K562 (cell line): ENCODE data around the gene SCARF2. TPM values are rescaled to one million over a fixed set of nuclear protein-coding genes. Genes with fewer than 3 reads are reported as not detected.
A peak's percentile ranks its signal among the peaks of the same experiment; 100 is the strongest.

Experiments used
- ATAC-seq: fragments of 200-7000 bp; cut with Tn5 transposase; 3 replicates; pipeline ENCODE4 v1.9.1; 2020; ENCODE audit warnings: moderate library complexity
- BruUV-seq: library from RNA; stranded (reverse); fragments of 400-500 nt; replicated peaks from 2 replicates; lab custom pipeline; 2021; lab: Mats Ljungman, UMichigan
- CTCF ChIA-PET: fragments of 300-600 bp; formaldehyde crosslinking; extraction: SDS; loops from one replicate; lab custom pipeline; 2021; ENCODE audit warnings: low intra/inter-chr PET ratio; lab: Yijun Ruan, JAX
- POLR2A ChIA-PET: fragments of 300-600, 350-650 bp; sonication (Branson Sonifier 250); formaldehyde crosslinking; extraction: SDS; loops from one replicate; lab custom pipeline; 2021; ENCODE audit warnings: antibody characterized with exemption, inconsistent platforms; lab: Yijun Ruan, JAX
- DNase-seq, 4 experiments: peaks; one replicate each; pipeline versions ENCODE4 v3.0.0 to v3.0.0-alpha.2; 2011 to 2018; ENCODE audit warnings: low spot score in 3 of 4, mixed read lengths in 3 of 4; ENCODE audit errors: extremely low read depth in 1 of 4
- FAIRE-seq: peaks from 2 replicates; lab custom pipeline; 2011; peaks lifted over from hg19 to GRCh38; lab: Jason Lieb, UNC
- H2AFZ ChIP-seq: 2 replicates; pipeline ENCODE4 v1.6.0; 2011; ENCODE audit warnings: low read depth, low read length, control low read depth, inconsistent platforms
- H3K27ac ChIP-seq: fragments of 200-600 bp; 3 replicates; pipeline ENCODE4 v1.8.0; 2011; ENCODE audit warnings: low read depth, mild to moderate bottlenecking, control low read depth, inconsistent platforms, low read length, moderate library complexity, mixed read lengths; ENCODE audit errors: extremely low read depth
- H3K27me3 ChIP-seq, 2 experiments: fragments of 300-600 bp in 1 of 2; 2 replicates in 1 of 2; 3 replicates in 1 of 2; pipeline versions ENCODE4 v1.6.0 to v1.8.0; 2011; ENCODE audit warnings: inconsistent platforms in 2 of 2, low read length in 2 of 2, mild to moderate bottlenecking in 1 of 2, mixed read lengths in 1 of 2, moderate library complexity in 1 of 2; ENCODE audit not compliant: control insufficient read depth in 2 of 2, insufficient read depth in 2 of 2
- H3K36me3 ChIP-seq: fragments of 300-600 bp; 3 replicates; pipeline ENCODE4 v1.8.0; 2011; ENCODE audit warnings: mild to moderate bottlenecking, low read length, inconsistent platforms; ENCODE audit not compliant: control insufficient read depth, insufficient read depth
- H3K4me1 ChIP-seq, 2 experiments: fragments of 200-600 bp in 1 of 2; replicated peaks in 1 of 2; 2 replicates in 1 of 2; 3 replicates in 1 of 2; pipeline versions ENCODE4 v1.5.1 to v1.8.0; 2011; ENCODE audit warnings: inconsistent platforms in 2 of 2, low read length in 2 of 2, mild to moderate bottlenecking in 1 of 2, mixed read lengths in 1 of 2, moderate library complexity in 1 of 2; ENCODE audit not compliant: control insufficient read depth in 2 of 2, insufficient read depth in 2 of 2
- H3K4me2 ChIP-seq: 2 replicates; pipeline ENCODE4 v1.6.1; 2011; ENCODE audit warnings: low read length, control low read depth, inconsistent platforms, mixed read lengths; ENCODE audit not compliant: insufficient read depth
- H3K4me3 ChIP-seq: fragments of 200-600 bp; sonication (generic), shearing (Covaris generic); 2 replicates; pipeline ENCODE4 v1.5.1; 2016; ENCODE audit warnings: control low read depth, inconsistent platforms
- H3K79me2 ChIP-seq: fragments of 200-600 bp; 3 replicates; pipeline ENCODE4 v1.8.0; 2011; ENCODE audit warnings: low read length, inconsistent platforms; ENCODE audit not compliant: control insufficient read depth, insufficient read depth
- H3K9ac ChIP-seq, 2 experiments: 2 replicates each; pipeline versions ENCODE4 v1.6.0 to v1.6.1; 2011; ENCODE audit warnings: low read depth in 2 of 2, low read length in 2 of 2, control low read depth in 1 of 2, inconsistent platforms in 1 of 2, mild to moderate bottlenecking in 1 of 2, mixed read lengths in 1 of 2; ENCODE audit not compliant: insufficient read depth in 1 of 2
- H3K9me1 ChIP-seq: one replicate; pipeline ENCODE4 v1.6.0; 2011; ENCODE audit warnings: inconsistent platforms, mild to moderate bottlenecking, low read length, moderate library complexity; ENCODE audit not compliant: control insufficient read depth, insufficient read depth
- H3K9me3 ChIP-seq: replicated peaks from 2 replicates; pipeline ENCODE4 v1.5.1; 2011; ENCODE audit warnings: low read depth, low read length, inconsistent platforms; ENCODE audit not compliant: control insufficient read depth, insufficient read depth
- H4K20me1 ChIP-seq: replicated peaks from 2 replicates; pipeline ENCODE4 v1.6.1; 2011; ENCODE audit warnings: low read length, inconsistent platforms, mixed read lengths; ENCODE audit not compliant: control insufficient read depth, insufficient read depth
- ARID1B ChIP-seq: fragments of 450-650 bp; IDR thresholded peaks from 2 replicates; pipeline ENCODE4 v1.6.1; 2016; ENCODE audit warnings: antibody characterized with exemption, mild to moderate bottlenecking, inconsistent platforms
- BRD4 ChIP-seq: fragments of 200-600 bp; sonication (generic); IDR thresholded peaks from 2 replicates; pipeline ENCODE4 v1.6.1; 2017; ENCODE audit warnings: inconsistent platforms
- CHAMP1 ChIP-seq: fragments of 450-650 bp; IDR thresholded peaks from 2 replicates; pipeline ENCODE4 v1.6.1; 2016; ENCODE audit warnings: mild to moderate bottlenecking
- COPS2 ChIP-seq: fragments of 450-650 bp; conservative IDR thresholded peaks from 2 replicates; pipeline ENCODE4 v1.6.1; 2016; ENCODE audit warnings: mild to moderate bottlenecking, moderate library complexity
- JUN ChIP-seq, 2 experiments: sonication (generic) in 1 of 2; formaldehyde crosslinking in 1 of 2; IDR thresholded peaks; 2 replicates each; pipeline versions ENCODE4 v1.6.1 to v1.8.0; 2012 to 2022; ENCODE audit warnings: borderline replicate concordance in 2 of 2, mild to moderate bottlenecking in 2 of 2, improper control_type of control experiment in 1 of 2, low read depth in 1 of 2, low read length in 1 of 2, missing genetic modification reagents in 1 of 2
- NFIC ChIP-seq: fragments of 450-650 bp; IDR thresholded peaks from 2 replicates; pipeline ENCODE4 v1.6.1; 2017; ENCODE audit warnings: mild to moderate bottlenecking, inconsistent platforms
- PURB ChIP-seq: sonication (generic); formaldehyde crosslinking; IDR thresholded peaks from 2 replicates; pipeline ENCODE4 v1.9.0; 2021; ENCODE audit warnings: low read depth, mild to moderate bottlenecking, missing genetic modification reagents
- RCOR1 ChIP-seq, 2 experiments: IDR thresholded peaks; 2 replicates each; pipeline ENCODE4 v1.6.1; 2012; ENCODE audit warnings: low read depth in 2 of 2, low read length in 2 of 2, borderline replicate concordance in 1 of 2, improper control_type of control experiment in 1 of 2
- STAT5B ChIP-seq: fragments of 250-450 bp; sonication (Bioruptor Pico); IDR thresholded peaks from 2 replicates; pipeline ENCODE4 v1.8.0; 2021; ENCODE audit warnings: mild to moderate bottlenecking, inconsistent platforms
- THRB ChIP-seq: fragments of 450-650 bp; formaldehyde crosslinking; conservative IDR thresholded peaks from 2 replicates; pipeline ENCODE4 v1.4.0; 2022; ENCODE audit warnings: mild to moderate bottlenecking, missing genetic modification characterization
- TRIM24 ChIP-seq, 2 experiments: fragments of 450-650 bp; IDR thresholded peaks; 2 replicates each; pipeline ENCODE4 v1.6.1; 2016
- ZFX ChIP-seq: sonication (generic); formaldehyde crosslinking; IDR thresholded peaks from 2 replicates; pipeline ENCODE4 v1.8.0; 2022; ENCODE audit warnings: mild to moderate bottlenecking, missing genetic modification reagents, moderate library complexity
- ZNF445 ChIP-seq: fragments of 250-450 bp; sonication (Bioruptor Pico); IDR thresholded peaks from 2 replicates; pipeline ENCODE4 v1.4.0; 2020; ENCODE audit warnings: low read depth, mild to moderate bottlenecking, moderate library complexity
- ZNF668 ChIP-seq: fragments of 250-450 bp; sonication (Bioruptor Pico); IDR thresholded peaks from 2 replicates; pipeline ENCODE4 v1.8.0; 2022; ENCODE audit warnings: mild to moderate bottlenecking, inconsistent platforms
- WGBS: fragments of 100-300 bp; shearing (Covaris generic); methylation state at CpG from one replicate; pipeline ENCODE4 v1.1.6; 2016; ENCODE audit warnings: low coverage, mixed read lengths; ENCODE audit not compliant: insufficient coverage; ENCODE audit errors: missing lambda C conversion rate; 5-methylcytosine and 5-hydroxymethylcytosine counted together
- in situ Hi-C: fragments of 300-500 bp; cut with MboI; formaldehyde crosslinking; loops from 4 replicates; pipeline ENCODE4 v1.15.0; 2018; ENCODE audit warnings: inconsistent platforms, mixed read lengths
- intact Hi-C: fragments of 100-400 bp; cut with micrococcal nuclease; formaldehyde crosslinking; loops from 2 replicates; pipeline ENCODE4 v1.14.2; 2022
- polyA plus RNA-seq, 8 experiments: library from polyadenylated mRNA; depleted of rRNA in 4 of 8; stranded (reverse) in 5 of 8; unstranded in 3 of 8; fragments of >200 nt; fragmentation: Nextera tagmentation in 2 of 8; fragmentation: Illumina TruSeq in 1 of 8; extraction: Ambion mirVana in 2 of 8; extraction: Trizol in 1 of 8; gene quantifications; 2 replicates each; pipeline versions ENCODE4 v1.2.1 to v1.2.3, GENCODE V29; 2011 to 2014; ENCODE audit warnings: inconsistent platforms in 1 of 8, missing spikeins in 1 of 8
- total RNA-seq, 7 experiments: library from RNA; depleted of rRNA in 6 of 7; stranded (reverse); fragments of >200 nt in 6 of 7; fragmentation: Illumina TruSeq in 2 of 7; extraction: Trizol in 2 of 7; gene quantifications; 2 replicates each; pipeline versions ENCODE4 v1.2.1 to v1.2.3, GENCODE V29; 2011 to 2021; ENCODE audit warnings: low replicate concordance in 1 of 7
- TF ChIP-seq, protein P1 (sequence below), 2 experiments: IDR thresholded peaks in 1 of 2; conservative IDR thresholded peaks in 1 of 2; 2 replicates each; pipeline ENCODE4 v1.6.1; 2016; ENCODE audit warnings: low read depth in 2 of 2, mild to moderate bottlenecking in 1 of 2, missing compliant biosample characterization in 1 of 2, missing genetic modification characterization in 1 of 2, moderate library complexity in 1 of 2

The SCARF2 gene
- total and polyA plus RNA-seq, 9 of the 15 experiments (the other 6 are each of a cell fraction or from before 2014, with no cell fraction given), result 0.06 to 0.32 (median 0.21) TPM; not detected in 5

DNA sequence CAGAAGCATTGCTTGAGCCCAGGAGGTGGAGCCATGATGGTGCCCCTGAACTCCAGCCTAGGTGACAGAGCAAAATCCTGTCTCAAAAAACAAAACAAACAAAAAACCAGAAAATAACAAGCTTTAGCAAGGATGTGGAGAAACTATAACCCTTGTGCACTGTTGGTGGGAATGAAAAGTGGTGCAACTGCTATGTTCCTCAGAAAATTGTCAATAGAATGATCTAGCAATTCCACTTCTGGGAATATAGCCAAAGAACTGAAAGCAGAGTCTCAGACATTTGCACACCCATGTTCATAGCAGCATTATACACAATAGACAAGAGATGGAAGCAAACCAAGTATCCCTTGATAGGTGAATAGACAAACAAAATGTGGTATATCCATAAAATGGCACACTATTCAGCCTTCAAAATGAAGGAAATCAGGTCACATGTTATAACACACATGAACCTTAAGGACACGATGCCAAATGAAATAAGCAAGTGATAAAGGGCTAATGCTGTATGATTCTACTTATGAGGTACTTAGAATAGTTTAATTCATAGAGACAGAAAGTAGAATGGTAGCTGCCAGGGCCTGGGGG is 42.1 kb upstream of the SCARF2 start:
- H3K27ac ChIP-seq, result no peak overlapping the region
- H3K4me3 ChIP-seq, result no peak overlapping the region
- H3K79me2 ChIP-seq, result no peaks in the 10 kb centered on the region
- no peak overlapping the region for H3K9ac ChIP-seq
- DNase-seq (no peak), ATAC-seq (0 out of 3 replicates have a peak, but pooled peaks have one; percentile 15), FAIRE-seq (no peak)
- POLR2A ChIA-PET, result interaction anchor here (0.7 to 9.2 kb wide), 3 partner anchors 10 to 13 kb away, joined by 3 to 74 read pairs (median 4); partner anchors contain the start of gene KLHL22
- H3K27me3 ChIP-seq, result no peaks in the 10 kb centered on the region
- 0 out of 2 replicates have a peak, but pooled peaks cover 2% of the 10 kb centered on the region for H4K20me1 ChIP-seq
- no peaks in the 10 kb centered on the region for H3K9me3 ChIP-seq
- no peak overlapping the region for H2AFZ ChIP-seq
- no TSS peak for BruUV-seq
- no peak overlapping the region for H3K4me2 ChIP-seq
- WGBS, result 44% methylated on average over 1 of the region's 1 CpG
- peaks cover 5% of the 10 kb centered on the region for H3K9me1 ChIP-seq
- intact Hi-C loops (no loop called here), in situ Hi-C loops (no loop called here)
- CTCF ChIA-PET, result interaction anchor here (0.5 to 0.6 kb wide), 2 partner anchors 18 to 157 kb away, joined by 3 to 5 read pairs; no protein-coding TSS in a partner anchor
- peaks cover 5 to 6% of the 10 kb centered on the region in 2 experiments; a peak in 4 of 5 replicates for H3K4me1 ChIP-seq
- no peaks in the 10 kb centered on the region for H3K36me3 ChIP-seq
- TF ChIP-seq COPS2 (no peak), ZNF668 (CRISPR knock-in tag) (no peak), NFIC (peak; percentile 55; the same call in 1 of the 2 replicates), RCOR1 (IDR thresholded peaks at IDR 0.05; ENCODE audit: borderline replicate concordance in 1 of 2, low read depth in 2 of 2, low read length in 2 of 2) (0 out of 4 replicates have a peak, but pooled peaks of 1 of the 2 experiments have one; percentile 9), STAT5B (0 out of 2 replicates have a peak, but pooled peaks have one; percentile 5), BRD4 (no peak), ZFX (CRISPR knock-in tag) (no peak), CHAMP1 (no peak), ARID1B (0 out of 2 replicates have a peak, but pooled peaks have one; percentile 19), ZNF445 (no peak), PURB (CRISPR knock-in tag) (no peak), JUN (IDR thresholded peaks at IDR 0.05; ENCODE audit: borderline replicate concordance, low read depth, low read length) (no peak), JUN (CRISPR knock-in tag; IDR thresholded peaks at IDR 0.05; ENCODE audit: borderline replicate concordance) (no peak), THRB (CRISPR knock-in tag) (no peak; the same call in 1 of the 2 replicates), TRIM24 (IDR thresholded peaks at IDR 0.05) (peak in 1 of 2 experiments; percentile 12; a peak in 2 of 4 replicates)
- TF ChIP-seq, protein P1, sequence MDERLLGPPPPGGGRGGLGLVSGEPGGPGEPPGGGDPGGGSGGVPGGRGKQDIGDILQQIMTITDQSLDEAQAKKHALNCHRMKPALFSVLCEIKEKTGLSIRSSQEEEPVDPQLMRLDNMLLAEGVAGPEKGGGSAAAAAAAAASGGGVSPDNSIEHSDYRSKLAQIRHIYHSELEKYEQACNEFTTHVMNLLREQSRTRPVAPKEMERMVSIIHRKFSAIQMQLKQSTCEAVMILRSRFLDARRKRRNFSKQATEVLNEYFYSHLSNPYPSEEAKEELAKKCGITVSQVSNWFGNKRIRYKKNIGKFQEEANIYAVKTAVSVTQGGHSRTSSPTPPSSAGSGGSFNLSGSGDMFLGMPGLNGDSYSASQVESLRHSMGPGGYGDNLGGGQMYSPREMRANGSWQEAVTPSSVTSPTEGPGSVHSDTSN (CRISPR knock-in tag; IDR thresholded peaks at IDR 0.05; ENCODE audit: low read depth), result no peak
- TF ChIP-seq, protein P1 (tag; conservative IDR thresholded peaks at IDR 0.05; ENCODE audit: low read depth), result no peak
